SK-N-DZ (cell line): ENCODE data around the gene CCN2.
A peak's percentile ranks its signal among the peaks of the same experiment; 100 is the strongest.
"Not testable (repeated sequence)": the region's sequence is repeated elsewhere in the genome, so short reads cannot be mapped to it uniquely, and the experiment has no call there.

ENCODE experiments used
- DNase-seq: peaks from one replicate; pipeline ENCODE4 v3.0.0-alpha.2; 2015; ENCODE audit warnings: low spot score

The CCN2 gene

GRCh38 chr6:131909408-131910218 lies 41.6 kb downstream of the CCN2 start:
- DNase-seq: peak; percentile 56

DNA sequence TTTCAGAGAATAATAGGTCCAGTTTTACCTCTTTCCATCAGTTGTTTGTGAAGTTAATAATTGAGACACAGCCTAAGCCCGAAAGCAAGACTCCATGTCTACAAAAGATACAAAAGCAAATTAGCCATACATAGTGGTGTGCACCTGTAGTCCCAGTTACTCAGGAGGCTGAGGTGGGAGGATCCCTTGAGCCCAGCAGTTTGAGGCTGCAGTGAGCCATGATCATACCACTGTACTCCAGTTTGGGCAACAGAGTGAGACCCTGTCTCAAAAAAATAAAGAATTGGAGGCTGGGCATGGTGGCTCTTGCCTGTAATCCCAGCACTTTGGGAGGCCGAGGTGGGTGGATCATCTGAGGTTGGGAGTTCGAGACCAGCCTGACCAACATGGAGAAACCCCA lies 42.4 kb downstream of the CCN2 start:
- DNase-seq: not testable (repeated sequence)

GRCh38 chr6:131903734-131904133 lies 47.4 kb downstream of the CCN2 start:
- not testable (repeated sequence) for DNase-seq

DNA sequence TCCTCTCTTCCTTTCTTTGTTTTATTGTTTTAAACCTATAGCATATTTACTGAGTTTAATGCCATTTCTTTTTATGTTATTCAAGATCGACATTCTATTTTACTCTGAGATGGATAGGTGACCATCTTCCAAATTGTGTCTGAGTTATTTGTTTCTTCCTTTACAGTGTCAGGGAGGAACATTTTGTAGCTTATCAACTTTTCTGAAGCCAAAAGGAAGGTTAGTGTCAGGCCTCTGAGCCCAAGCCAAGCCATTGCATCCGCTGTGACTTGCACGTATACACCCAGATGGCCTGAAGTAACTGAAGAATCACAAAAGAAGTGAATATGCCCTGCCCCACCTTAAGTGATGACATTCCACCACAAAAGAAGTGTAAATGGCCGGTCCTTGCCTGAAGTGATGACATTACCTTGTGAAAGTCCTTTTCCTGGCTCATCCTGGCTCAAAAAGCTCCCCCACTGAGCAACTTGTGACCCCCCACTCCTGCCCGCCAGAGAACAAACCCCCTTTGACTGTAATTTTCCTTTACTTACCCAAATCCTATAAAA lies 49.8 kb downstream of the CCN2 start:
- not testable (repeated sequence) for DNase-seq

DNA sequence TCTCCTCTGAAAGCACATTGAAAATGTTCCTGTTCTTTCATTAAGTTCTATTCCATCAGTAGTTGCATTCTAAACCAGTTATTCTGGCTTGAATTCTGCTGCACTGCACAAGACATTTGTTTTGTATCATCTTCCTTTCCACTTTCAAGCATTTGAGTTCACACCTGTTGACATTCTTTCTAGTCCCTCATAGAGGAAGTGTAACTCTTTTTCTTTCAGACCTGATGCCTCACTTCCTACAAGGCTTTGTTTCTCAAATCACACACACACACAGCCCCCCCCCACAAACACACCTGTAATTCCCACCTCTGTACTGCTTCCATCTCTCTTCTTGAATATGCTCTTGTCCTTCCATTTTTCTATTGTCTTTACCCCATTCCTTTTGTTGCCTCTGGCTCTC lies 50.9 kb downstream of the CCN2 start:
- DNase-seq: no peak

GRCh38 chr6:131898718-131899117 lies 52.5 kb downstream of the CCN2 start:
- DNase-seq: no peak
